ENCODE results near the gene DYNC2H1. TPM values are rescaled to one million over a fixed set of nuclear protein-coding genes. Genes with fewer than 3 reads are reported as not detected.

DYNC2H1 gene
- polyA plus RNA-seq, 1 donor (not counting 4 experiments of a cell fraction or from before 2014, with no cell fraction given): 18.5 TPM

DNA sequence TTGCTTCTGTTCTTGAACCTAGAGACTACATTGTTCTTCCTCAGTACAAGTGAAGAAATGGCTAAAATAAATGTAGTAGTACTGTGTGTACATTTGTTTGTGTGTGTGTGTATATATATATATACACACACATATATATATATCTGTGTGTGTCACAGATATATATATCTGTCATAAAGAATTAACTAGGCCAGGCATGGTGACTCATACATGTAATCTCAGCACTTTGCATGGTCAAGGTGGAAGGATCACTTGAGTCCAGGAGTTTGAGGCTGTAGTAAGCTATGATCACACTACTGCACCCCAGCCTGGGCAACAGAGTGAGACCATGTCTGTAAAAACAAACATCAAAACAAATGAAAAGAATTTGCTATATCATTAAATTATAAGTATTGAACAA, 164.8 kb downstream of the DYNC2H1 start:
- no peak overlapping the region for H3K9ac ChIP-seq (ENCODE audit: control insufficient read depth, extremely low read depth, insufficient read depth, low read length)
- H3K27ac ChIP-seq (ENCODE audit: control insufficient read depth, insufficient read depth, low read length): no peak overlapping the region
- H3K4me3 ChIP-seq (ENCODE audit: control insufficient read depth in 2 of 3, extremely low read depth in 1 of 3, insufficient read depth in 2 of 3, low read depth in 1 of 3, low read length in 3 of 3): no peak overlapping the region
- no peaks in the 10 kb centered on the region for H3K4me1 ChIP-seq (ENCODE audit: control insufficient read depth, extremely low read depth, insufficient read depth, low read length)
- H3K27me3 ChIP-seq (ENCODE audit: control insufficient read depth, extremely low read depth, insufficient read depth, low read length): no peaks in the 10 kb centered on the region
- no peaks in the 10 kb centered on the region for H3K79me2 ChIP-seq (ENCODE audit: control insufficient read depth, insufficient read depth, low read length)
- no peaks in the 10 kb centered on the region for H3K9me1 ChIP-seq (ENCODE audit: control insufficient read depth, extremely low read depth, insufficient read depth, low read length)
- DNase-seq (ENCODE audit: low read depth, low spot score) (no peak), FAIRE-seq (no peak)
- no peaks in the 10 kb centered on the region for H3K36me3 ChIP-seq (ENCODE audit: control insufficient read depth in 2 of 2, extremely low read depth in 1 of 2, insufficient read depth in 2 of 2, low read length in 2 of 2)
- no peak overlapping the region for H2AFZ ChIP-seq (ENCODE audit: control insufficient read depth, low read length)
- no peak overlapping the region for H3K4me2 ChIP-seq (ENCODE audit: control insufficient read depth, extremely low read depth, insufficient read depth, low read depth, low read length)
- H3K9me3 ChIP-seq (ENCODE audit: control insufficient read depth, low read depth, low read length): no peaks in the 10 kb centered on the region
- dilution Hi-C loops (cut with MboI; ENCODE audit: extremely low pct_ligation_motif_present, low sequenced_read_pairs): no loop called here
- TF ChIP-seq, protein P1, sequence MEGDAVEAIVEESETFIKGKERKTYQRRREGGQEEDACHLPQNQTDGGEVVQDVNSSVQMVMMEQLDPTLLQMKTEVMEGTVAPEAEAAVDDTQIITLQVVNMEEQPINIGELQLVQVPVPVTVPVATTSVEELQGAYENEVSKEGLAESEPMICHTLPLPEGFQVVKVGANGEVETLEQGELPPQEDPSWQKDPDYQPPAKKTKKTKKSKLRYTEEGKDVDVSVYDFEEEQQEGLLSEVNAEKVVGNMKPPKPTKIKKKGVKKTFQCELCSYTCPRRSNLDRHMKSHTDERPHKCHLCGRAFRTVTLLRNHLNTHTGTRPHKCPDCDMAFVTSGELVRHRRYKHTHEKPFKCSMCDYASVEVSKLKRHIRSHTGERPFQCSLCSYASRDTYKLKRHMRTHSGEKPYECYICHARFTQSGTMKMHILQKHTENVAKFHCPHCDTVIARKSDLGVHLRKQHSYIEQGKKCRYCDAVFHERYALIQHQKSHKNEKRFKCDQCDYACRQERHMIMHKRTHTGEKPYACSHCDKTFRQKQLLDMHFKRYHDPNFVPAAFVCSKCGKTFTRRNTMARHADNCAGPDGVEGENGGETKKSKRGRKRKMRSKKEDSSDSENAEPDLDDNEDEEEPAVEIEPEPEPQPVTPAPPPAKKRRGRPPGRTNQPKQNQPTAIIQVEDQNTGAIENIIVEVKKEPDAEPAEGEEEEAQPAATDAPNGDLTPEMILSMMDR (optimal IDR thresholded peaks at IDR 0.05 in 1 of 3, IDR thresholded peaks at IDR 0.05 in 1 of 3, conservative IDR thresholded peaks at IDR 0.05 in 1 of 3; ENCODE audit: extremely low read depth in 1 of 3, insufficient read depth in 2 of 3, low read length in 3 of 3): no peak
- no peak for TF ChIP-seq EZH2 (IDR thresholded peaks at IDR 0.05; ENCODE audit: low read length)
- H4K20me1 ChIP-seq (ENCODE audit: control insufficient read depth, extremely low read depth, insufficient read depth, low read length): no peaks in the 10 kb centered on the region

DNA sequence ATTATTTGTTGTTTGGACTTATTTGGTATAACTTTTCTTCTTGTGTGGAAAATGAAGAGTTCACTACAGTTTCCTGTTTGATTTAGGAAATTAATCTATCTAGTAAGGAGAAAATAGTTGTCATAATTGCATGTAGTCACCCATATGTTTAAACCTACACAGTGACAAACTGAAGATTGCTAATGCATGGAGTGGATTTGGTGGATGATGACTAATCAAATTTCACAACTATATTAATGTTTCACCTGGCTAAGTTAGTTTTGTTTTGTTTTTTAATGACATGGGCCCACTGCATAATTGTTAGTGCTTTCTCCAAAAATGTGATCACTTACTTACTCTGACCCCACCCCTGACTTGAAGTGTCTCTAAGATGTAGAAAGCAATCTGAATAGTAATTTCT, 170.6 kb downstream of the DYNC2H1 start:
- DNase-seq (ENCODE audit: low read depth, low spot score) (no peak), FAIRE-seq (no peak)
- dilution Hi-C loops (cut with MboI; ENCODE audit: extremely low pct_ligation_motif_present, low sequenced_read_pairs): no loop called here
- Histone ChIP-seq H3K4me3 (ENCODE audit: control insufficient read depth in 2 of 3, extremely low read depth in 1 of 3, insufficient read depth in 2 of 3, low read depth in 1 of 3, low read length in 3 of 3) (no peak overlapping the region), H3K9ac (ENCODE audit: control insufficient read depth, extremely low read depth, insufficient read depth, low read length) (no peak overlapping the region), H4K20me1 (ENCODE audit: control insufficient read depth, extremely low read depth, insufficient read depth, low read length) (no peaks in the 10 kb centered on the region), H3K79me2 (ENCODE audit: control insufficient read depth, insufficient read depth, low read length) (no peaks in the 10 kb centered on the region), H2AFZ (ENCODE audit: control insufficient read depth, low read length) (no peak overlapping the region), H3K4me2 (ENCODE audit: control insufficient read depth, extremely low read depth, insufficient read depth, low read depth, low read length) (peak overlapping the region; percentile 25), H3K27ac (ENCODE audit: control insufficient read depth, insufficient read depth, low read length) (no peak overlapping the region), H3K9me1 (ENCODE audit: control insufficient read depth, extremely low read depth, insufficient read depth, low read length) (no peaks in the 10 kb centered on the region), H3K27me3 (ENCODE audit: control insufficient read depth, extremely low read depth, insufficient read depth, low read length) (no peaks in the 10 kb centered on the region), H3K4me1 (ENCODE audit: control insufficient read depth, extremely low read depth, insufficient read depth, low read length) (peaks cover 23% of the 10 kb centered on the region), H3K9me3 (ENCODE audit: control insufficient read depth, low read depth, low read length) (no peaks in the 10 kb centered on the region), H3K36me3 (ENCODE audit: control insufficient read depth in 2 of 2, extremely low read depth in 1 of 2, insufficient read depth in 2 of 2, low read length in 2 of 2) (peaks cover 0 to 1% of the 10 kb centered on the region in 2 experiments)
- TF ChIP-seq EZH2 (IDR thresholded peaks at IDR 0.05; ENCODE audit: low read length): no peak
- TF ChIP-seq, protein P1 (optimal IDR thresholded peaks at IDR 0.05 in 1 of 3, IDR thresholded peaks at IDR 0.05 in 1 of 3, conservative IDR thresholded peaks at IDR 0.05 in 1 of 3; ENCODE audit: extremely low read depth in 1 of 3, insufficient read depth in 2 of 3, low read length in 3 of 3): no peak
